Stromal cell of bone marrow (primary cell): ENCODE results near the gene LIPE.

Experiments
- DNase-seq: peaks from one replicate; pipeline ENCODE4 v3.0.0-alpha.2; 2012; ENCODE audit warnings: low read depth

Gene LIPE

DNA sequence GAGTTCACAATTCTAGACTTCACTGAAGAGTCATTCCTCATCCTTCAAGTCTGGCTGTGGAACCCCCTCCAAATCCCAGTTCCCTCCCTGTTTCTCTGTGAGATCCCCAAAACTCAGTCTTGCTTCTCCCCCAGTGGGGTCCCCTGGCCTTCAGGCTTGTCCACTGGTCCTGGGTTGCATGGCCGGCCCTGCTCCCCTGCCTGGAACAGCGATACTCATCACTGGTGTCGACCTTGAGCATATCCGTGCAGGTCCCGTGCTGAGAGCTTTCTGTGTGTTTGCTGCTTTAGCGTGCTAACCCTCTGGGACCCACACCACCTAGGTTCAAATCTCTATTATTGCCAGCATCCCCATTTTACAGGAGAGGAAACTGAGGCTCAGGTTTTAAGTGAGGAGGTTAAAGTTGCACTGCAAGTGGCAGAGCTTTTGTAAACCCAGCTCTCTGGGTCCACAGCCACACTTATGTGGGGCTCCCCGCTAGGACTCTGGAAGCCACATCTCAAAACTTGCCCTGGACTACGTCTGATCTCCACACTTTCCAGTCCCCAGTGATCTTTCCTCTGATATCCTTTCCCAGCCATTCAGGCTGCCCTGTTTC, 15.5 kb downstream of the LIPE start:
- DNase-seq = no peak

DNA sequence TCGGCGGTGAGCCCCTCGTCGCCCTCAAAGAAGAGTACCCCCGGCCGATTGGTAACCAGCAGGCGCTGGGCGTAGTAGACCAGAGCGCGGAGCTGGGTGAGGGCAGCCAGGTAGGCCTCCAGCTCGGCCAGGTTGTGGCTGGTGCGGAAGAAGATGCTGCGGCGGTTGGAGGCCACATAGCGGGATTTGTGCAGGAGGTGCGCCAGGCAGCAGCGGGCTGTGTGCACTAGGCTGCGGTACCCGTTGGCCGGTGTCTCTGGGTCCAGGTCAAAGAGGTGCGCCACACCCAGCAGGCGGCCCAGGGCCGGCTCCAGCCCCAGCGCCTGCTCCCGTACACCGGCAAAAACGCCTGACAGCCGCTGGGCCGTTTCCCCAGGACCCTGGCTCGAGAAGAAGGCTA, 16.8 kb downstream of the LIPE start:
- DNase-seq = no peak

- DNase-seq = no peak
Measured at GRCh38 chr19:42409477-42409876, 17.7 kb downstream of the LIPE start.

GRCh38 chr19:42407816-42408175, 19.4 kb downstream of the LIPE start:
- DNase-seq = no peak

GRCh38 chr19:42407085-42407815, 19.9 kb downstream of the LIPE start:
- no peak for DNase-seq

- DNase-seq = no peak
Measured at GRCh38 chr19:42406111-42406510, 21.1 kb downstream of the LIPE start.

GRCh38 chr19:42403586-42403985, 23.6 kb downstream of the LIPE start:
- no peak for DNase-seq

- no peak for DNase-seq
Measured at GRCh38 chr19:42402376-42403116, 24.6 kb downstream of the LIPE start.

- peak; percentile 33 for DNase-seq
Measured at GRCh38 chr19:42401365-42402303, 25.6 kb downstream of the LIPE start.

DNA sequence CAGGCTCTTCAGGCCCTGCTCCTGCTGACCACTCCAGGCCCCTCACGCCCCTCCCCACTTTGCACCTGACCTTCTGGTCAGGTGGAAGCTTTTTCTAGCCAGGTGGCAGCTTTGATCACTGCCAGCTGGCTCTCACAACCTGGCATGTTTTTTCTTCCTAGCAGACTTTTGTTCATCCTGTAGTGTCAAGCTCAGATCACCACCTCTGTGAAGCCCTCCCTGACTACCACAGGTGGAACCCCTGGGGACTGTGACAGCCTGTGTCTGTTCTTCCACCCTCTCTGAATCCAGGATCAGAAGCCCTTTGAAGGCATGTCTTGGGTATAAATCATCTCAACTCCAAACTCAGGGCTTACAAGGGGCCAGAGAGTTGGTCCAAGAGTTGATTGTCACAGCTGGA, 26.8 kb downstream of the LIPE start:
- no peak for DNase-seq

GRCh38 chr19:42397263-42398166, 29.7 kb downstream of the LIPE start:
- DNase-seq = no peak

- peak; percentile 98 for DNase-seq
Measured at GRCh38 chr19:42396381-42397262, 30.6 kb downstream of the LIPE start.

DNA sequence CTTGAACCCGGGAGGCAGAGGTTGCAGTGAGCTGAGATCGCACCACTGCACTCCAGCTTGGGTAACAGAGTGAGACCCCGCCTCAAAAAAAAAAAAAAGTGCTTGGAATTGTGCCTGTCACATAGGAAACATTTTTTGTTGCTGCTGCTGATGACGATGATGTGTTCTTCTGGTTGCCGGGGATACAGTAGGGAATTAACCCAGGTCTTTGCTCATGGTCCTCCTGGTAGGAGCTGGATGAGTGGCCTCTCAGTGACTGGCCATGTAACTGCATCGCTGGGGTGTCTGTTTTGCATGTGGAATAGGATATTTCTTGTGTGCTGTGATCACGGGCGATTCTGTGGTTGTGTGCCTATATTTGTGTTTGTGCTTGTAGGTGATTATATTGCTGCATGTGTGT, 32.4 kb downstream of the LIPE start:
- DNase-seq = no peak

DNA sequence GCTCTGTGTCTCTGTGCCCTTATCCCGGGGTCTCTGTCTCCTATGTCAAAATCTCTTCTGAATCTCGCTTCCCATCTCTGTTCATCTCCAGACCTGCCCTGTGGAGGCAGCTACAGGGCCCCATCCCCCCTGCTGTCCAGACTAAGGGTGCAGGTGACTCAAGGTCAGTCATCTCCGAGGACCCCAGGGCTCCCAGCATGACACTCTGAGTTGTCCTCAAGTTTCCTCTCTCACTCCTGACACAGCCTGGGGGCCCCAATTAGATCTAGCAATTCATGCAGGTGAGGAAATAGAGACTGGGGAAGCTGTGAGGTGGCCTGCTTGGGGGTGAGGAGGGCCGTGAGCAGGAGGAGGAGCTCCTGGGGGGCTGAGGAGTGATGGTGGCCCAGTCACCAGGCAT, 35.0 kb downstream of the LIPE start:
- no peak for DNase-seq

DNA sequence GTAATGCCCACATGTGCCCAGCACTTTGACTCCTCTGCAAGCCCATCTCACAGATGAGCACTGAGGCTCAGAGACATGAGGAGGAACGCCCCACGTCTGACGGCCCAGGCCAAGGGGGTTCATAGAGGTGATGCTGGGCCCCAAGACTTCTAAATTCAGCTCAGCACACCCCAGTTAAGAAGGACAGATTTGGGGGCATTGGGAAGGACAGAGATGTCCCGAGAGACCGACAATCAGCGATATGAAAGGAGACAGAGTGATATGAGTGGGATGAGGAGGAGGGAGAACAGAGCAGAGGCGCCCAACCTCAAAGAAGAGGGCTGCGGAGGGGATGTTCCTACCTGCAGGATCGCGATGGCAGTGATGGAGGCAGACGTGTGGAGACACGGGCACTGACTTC, 37.3 kb downstream of the LIPE start, which contains the start of gene CNFN:
TSS of gene CNFN (minus strand) at position 399 of the 400 bp plus-strand sequence. CDS start 1,260 bp downstream, outside the sequence.
- no peak for DNase-seq

GRCh38 chr19:42388851-42389489, 38.2 kb downstream of the LIPE start:
- DNase-seq = no peak

DNA sequence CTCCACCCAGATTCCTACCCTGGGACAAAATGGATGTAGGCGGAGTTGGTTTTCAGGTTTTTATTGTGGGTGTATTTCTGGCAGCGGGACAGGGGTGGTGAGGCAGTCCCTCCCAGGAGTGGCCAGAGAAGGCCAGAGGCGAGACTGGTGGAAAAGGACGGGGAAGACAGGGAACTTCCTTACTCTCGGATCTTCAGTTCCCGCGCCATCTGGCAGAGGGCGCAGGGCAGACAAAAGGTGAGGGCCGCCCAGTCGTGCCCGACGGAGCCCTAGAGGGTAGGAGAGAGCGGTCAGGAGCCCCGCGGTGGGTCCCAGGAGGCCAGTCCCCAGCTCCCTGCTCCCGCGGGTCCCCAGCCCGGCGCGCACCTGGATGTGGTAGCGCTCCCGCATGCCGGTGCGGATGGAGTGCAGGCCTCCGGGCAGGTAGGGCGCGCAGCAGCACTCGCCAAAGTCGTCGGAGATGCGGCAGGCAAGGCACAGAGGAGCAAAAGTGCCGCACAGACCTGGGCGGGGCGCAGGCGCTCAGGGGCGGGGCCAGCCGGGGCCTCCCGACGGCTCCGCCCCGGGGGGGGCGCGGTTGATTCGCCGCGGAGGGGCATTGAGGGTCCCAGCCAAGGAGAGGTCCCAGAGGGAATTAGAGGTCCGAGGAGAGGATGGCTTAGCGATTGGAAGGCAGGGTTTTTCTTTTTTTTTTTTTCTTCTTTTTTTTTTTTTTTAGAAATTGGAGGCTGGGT, 40.0 kb downstream of the LIPE start:
- DNase-seq = no peak

- no peak for DNase-seq
Measured at GRCh38 chr19:42380155-42380554, 47.0 kb downstream of the LIPE start.
